Adrenal gland (tissue), 5 donors: ENCODE measurements around the gene RNF40.

Experiments used
- POLR2A ChIP-seq, 2 donors: fragments of 450-650 bp; IDR thresholded peaks; one replicate each; pipeline ENCODE4 v1.6.1; 2017; ENCODE audit warnings: antibody characterized with exemption in 2 of 2, mild to moderate bottlenecking in 2 of 2, moderate library complexity in 1 of 2
- TF ChIP-seq, protein P1 (sequence below), 6 experiments: fragments of 450-650 bp in 4 of 6; fragments of 200-600 bp in 2 of 6; sonication (generic) in 1 of 6; IDR thresholded peaks; 1 replicate in 5 of 6; 2 replicates in 1 of 6; pipeline versions ENCODE4 v1.5.1 to v1.8.0; 2016 to 2021; ENCODE audit warnings: antibody characterized with exemption in 6 of 6, mild to moderate bottlenecking in 2 of 6, moderate library complexity in 1 of 6
- donor health status: DM: no; HTN: no; CAD: no.

DNA sequence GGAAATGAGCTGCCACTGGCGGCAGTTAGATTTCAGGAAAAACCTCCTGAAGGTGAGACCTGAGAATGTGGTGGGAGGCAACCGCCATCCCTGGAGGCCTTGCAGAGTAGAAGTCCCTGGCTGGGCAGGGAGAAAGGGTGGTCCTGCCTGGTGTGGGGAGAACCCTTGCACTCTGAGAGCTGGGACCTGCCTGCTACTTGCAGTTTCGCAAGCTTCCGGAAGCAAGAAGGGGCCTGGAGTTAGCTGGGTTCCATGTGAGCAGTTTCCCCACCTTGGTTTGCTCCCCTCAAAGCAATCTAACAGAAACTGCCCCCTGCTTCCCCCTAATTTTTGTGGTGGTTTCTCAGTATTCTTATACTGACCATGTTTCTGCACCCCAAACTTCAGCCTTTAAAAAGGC lies 18.4 kb downstream of the RNF40 start:
- TF ChIP-seq, protein P1, sequence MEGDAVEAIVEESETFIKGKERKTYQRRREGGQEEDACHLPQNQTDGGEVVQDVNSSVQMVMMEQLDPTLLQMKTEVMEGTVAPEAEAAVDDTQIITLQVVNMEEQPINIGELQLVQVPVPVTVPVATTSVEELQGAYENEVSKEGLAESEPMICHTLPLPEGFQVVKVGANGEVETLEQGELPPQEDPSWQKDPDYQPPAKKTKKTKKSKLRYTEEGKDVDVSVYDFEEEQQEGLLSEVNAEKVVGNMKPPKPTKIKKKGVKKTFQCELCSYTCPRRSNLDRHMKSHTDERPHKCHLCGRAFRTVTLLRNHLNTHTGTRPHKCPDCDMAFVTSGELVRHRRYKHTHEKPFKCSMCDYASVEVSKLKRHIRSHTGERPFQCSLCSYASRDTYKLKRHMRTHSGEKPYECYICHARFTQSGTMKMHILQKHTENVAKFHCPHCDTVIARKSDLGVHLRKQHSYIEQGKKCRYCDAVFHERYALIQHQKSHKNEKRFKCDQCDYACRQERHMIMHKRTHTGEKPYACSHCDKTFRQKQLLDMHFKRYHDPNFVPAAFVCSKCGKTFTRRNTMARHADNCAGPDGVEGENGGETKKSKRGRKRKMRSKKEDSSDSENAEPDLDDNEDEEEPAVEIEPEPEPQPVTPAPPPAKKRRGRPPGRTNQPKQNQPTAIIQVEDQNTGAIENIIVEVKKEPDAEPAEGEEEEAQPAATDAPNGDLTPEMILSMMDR (IDR thresholded peaks at IDR 0.05) = no peak
- TF ChIP-seq POLR2A (IDR thresholded peaks at IDR 0.05) = no peak
